ENCODE results near the gene FRMPD4.

GRCh38 chrX:12142661-12143060 is 4.4 kb downstream of the FRMPD4 start:
- TF ChIP-seq CTCF (IDR thresholded peaks at IDR 0.05) (no peak), POLR2A (IDR thresholded peaks at IDR 0.05; ENCODE audit: low read depth) (no peak), POLR2AphosphoS5 (IDR thresholded peaks at IDR 0.05) (no peak)
